Liver (tissue), 9 donors: ENCODE data around the gene CHRNA3. TPM values are rescaled to one million over a fixed set of nuclear protein-coding genes. Genes with fewer than 3 reads are reported as not detected.
"Not testable (repeated sequence)": the region's sequence is repeated elsewhere in the genome, so short reads cannot be mapped to it uniquely, and the experiment has no call there.

Experiments
- DNase-seq: peaks from one replicate; pipeline ENCODE4 v3.0.0-alpha.2; 2017; ENCODE audit warnings: low spot score
- H3K27ac ChIP-seq, 2 donors: one replicate each; pipeline ENCODE4 v1.7.0; 2013; ENCODE audit warnings: inconsistent platforms in 2 of 2, low read length in 2 of 2, control low read depth in 1 of 2, low read depth in 1 of 2, mild to moderate bottlenecking in 1 of 2
- H3K27me3 ChIP-seq, 4 donors: one replicate each; pipeline versions ENCODE4 v1.6.1 to v1.7.0; 2013; ENCODE audit warnings: low read length in 3 of 4, inconsistent platforms in 1 of 4, mild to moderate bottlenecking in 1 of 4, moderate library complexity in 1 of 4; ENCODE audit not compliant: control insufficient read depth in 4 of 4, insufficient read depth in 4 of 4
- H3K36me3 ChIP-seq, 4 donors: one replicate each; pipeline versions ENCODE4 v1.6.1 to v1.7.0; 2013; ENCODE audit warnings: low read length in 3 of 4, mild to moderate bottlenecking in 3 of 4, low read depth in 1 of 4, moderate library complexity in 1 of 4; ENCODE audit not compliant: control insufficient read depth in 4 of 4, insufficient read depth in 3 of 4
- H3K4me1 ChIP-seq, 4 donors: one replicate each; pipeline versions ENCODE4 v1.6.1 to v1.7.0; 2013; ENCODE audit warnings: low read length in 3 of 4, mild to moderate bottlenecking in 3 of 4, moderate library complexity in 1 of 4; ENCODE audit not compliant: control insufficient read depth in 4 of 4, insufficient read depth in 4 of 4
- H3K4me3 ChIP-seq, 3 donors: one replicate each; pipeline versions ENCODE4 v1.6.1 to v1.7.0; 2013; ENCODE audit warnings: low read length in 3 of 3, control low read depth in 1 of 3, low read depth in 1 of 3, mild to moderate bottlenecking in 1 of 3
- H3K9ac ChIP-seq, 2 donors: one replicate each; pipeline ENCODE4 v1.7.0; 2013; ENCODE audit warnings: low read length in 2 of 2, mild to moderate bottlenecking in 2 of 2, moderate library complexity in 2 of 2, control low read depth in 1 of 2, low read depth in 1 of 2
- H3K9me3 ChIP-seq, 4 donors: one replicate each; pipeline versions ENCODE4 v1.6.1 to v1.7.0; 2013; ENCODE audit warnings: low read length in 3 of 4; ENCODE audit not compliant: control insufficient read depth in 4 of 4
- ATF3 ChIP-seq: IDR thresholded peaks from 2 replicates; pipeline ENCODE4 v1.6.1; 2016; ENCODE audit warnings: antibody characterized with exemption
- CTCF ChIP-seq: fragments of 150-350 bp; IDR thresholded peaks from 2 replicates; pipeline ENCODE4 v1.5.1; 2017; ENCODE audit warnings: improper control_type of control experiment, low read depth, low read length; ENCODE audit not compliant: missing input control
- FOXA1 ChIP-seq: IDR thresholded peaks from 2 replicates; pipeline ENCODE4 v1.6.1; 2016; ENCODE audit warnings: antibody characterized with exemption
- FOXA2 ChIP-seq: IDR thresholded peaks from 2 replicates; pipeline ENCODE4 v1.6.1; 2016; ENCODE audit warnings: antibody characterized with exemption
- GABPA ChIP-seq, 2 donors: IDR thresholded peaks in 1 of 2; conservative IDR thresholded peaks in 1 of 2; 2 replicates each; pipeline ENCODE4 v1.6.1; 2016; ENCODE audit warnings: antibody characterized with exemption in 2 of 2, mild to moderate bottlenecking in 1 of 2, moderate library complexity in 1 of 2
- HNF4A ChIP-seq, 2 donors: conservative IDR thresholded peaks; 2 replicates each; pipeline ENCODE4 v1.6.1; 2016; ENCODE audit warnings: antibody characterized with exemption in 2 of 2, mild to moderate bottlenecking in 2 of 2
- HNF4G ChIP-seq: IDR thresholded peaks from 2 replicates; pipeline ENCODE4 v1.6.1; 2016; ENCODE audit warnings: antibody characterized with exemption
- JUND ChIP-seq, 2 donors: IDR thresholded peaks; 2 replicates each; pipeline ENCODE4 v1.6.1; 2016; ENCODE audit warnings: antibody characterized with exemption in 2 of 2
- MAX ChIP-seq: IDR thresholded peaks from 2 replicates; pipeline ENCODE4 v1.6.1; 2016; ENCODE audit warnings: antibody characterized with exemption
- NR2F2 ChIP-seq: IDR thresholded peaks from 2 replicates; pipeline ENCODE4 v1.6.1; 2016; ENCODE audit warnings: antibody characterized with exemption
- REST ChIP-seq: IDR thresholded peaks from 2 replicates; pipeline ENCODE4 v1.6.1; 2016; ENCODE audit warnings: antibody characterized with exemption, mild to moderate bottlenecking
- RXRA ChIP-seq, 2 donors: IDR thresholded peaks; 2 replicates each; pipeline ENCODE4 v1.6.1; 2017 to 2018; ENCODE audit warnings: antibody characterized with exemption in 2 of 2, mild to moderate bottlenecking in 1 of 2
- SP1 ChIP-seq: IDR thresholded peaks from 2 replicates; pipeline ENCODE4 v1.6.1; 2018; ENCODE audit warnings: antibody characterized with exemption, mild to moderate bottlenecking
- TAF1 ChIP-seq: conservative IDR thresholded peaks from 2 replicates; pipeline ENCODE4 v1.6.1; 2016; ENCODE audit warnings: antibody characterized with exemption, mild to moderate bottlenecking
- YY1 ChIP-seq: IDR thresholded peaks from 2 replicates; pipeline ENCODE4 v1.6.1; 2016; ENCODE audit warnings: antibody characterized with exemption, mild to moderate bottlenecking
- ZBTB33 ChIP-seq: IDR thresholded peaks from 2 replicates; pipeline ENCODE4 v1.6.1; 2016; ENCODE audit warnings: antibody characterized with exemption
- WGBS: extraction: QIAGEN DNeasy Blood & Tissue Kit; methylation state at CpG from one replicate; pipeline ENCODE4 v1.1.7; 2013; 5-methylcytosine and 5-hydroxymethylcytosine counted together
- polyA plus RNA-seq, 2 donors: library from polyadenylated mRNA; stranded (reverse) in 1 of 2; unstranded in 1 of 2; fragments of 200-250 nt in 1 of 2; fragments of >200 nt in 1 of 2; fragmentation: Nextera tagmentation in 1 of 2; extraction: Ambion mirVana in 1 of 2; gene quantifications; one replicate each; pipeline versions ENCODE4 v1.2.1 to v1.2.3, GENCODE V29; 2013 to 2015
- total RNA-seq, 2 donors: library from RNA; depleted of rRNA; stranded (reverse); fragments of >200 nt; gene quantifications; one replicate each; pipeline ENCODE4 v1.2.3, GENCODE V29; 2014
- donor health status: healthy.
- donor health status: healthy.
- donor health status: healthy.
- donor health status: healthy.
- donor health status: healthy.

Gene CHRNA3
- total and polyA plus RNA-seq, 4 donors, result not detected

GRCh38 chr15:78616506-78616905, 4.3 kb downstream of the CHRNA3 start:
- peaks cover 0 to 14% (median 3%) of the 10 kb centered on the region in 4 donors for H3K4me1 ChIP-seq
- TF ChIP-seq HNF4G (no peak), RXRA (IDR thresholded peaks at IDR 0.05) (no peak), TAF1 (no peak), SP1 (no peak), REST (no peak), FOXA1 (no peak), JUND (IDR thresholded peaks at IDR 0.05) (no peak), HNF4A (conservative IDR thresholded peaks at IDR 0.05) (no peak), FOXA2 (no peak)
- 89% methylated on average over 2 of the region's 2 CpGs for WGBS
- H3K27me3 ChIP-seq, result peaks cover 0 to 17% (median 8%) of the 10 kb centered on the region in 4 donors
- H3K9ac ChIP-seq, result no peak overlapping the region
- DNase-seq, result no peak
- H3K36me3 ChIP-seq, result no peaks in the 10 kb centered on the region
- H3K9me3 ChIP-seq, result no peaks in the 10 kb centered on the region
- no peak overlapping the region for H3K4me3 ChIP-seq
- no peak overlapping the region for H3K27ac ChIP-seq

- no peak for TF ChIP-seq SP1
- no peak for TF ChIP-seq JUND (IDR thresholded peaks at IDR 0.05)
- Histone ChIP-seq H3K27ac (no peak overlapping the region), H3K27me3 (peaks cover 0 to 15% (median 5%) of the 10 kb centered on the region in 4 donors), H3K4me3 (no peak overlapping the region), H3K4me1 (peaks cover 0 to 5% (median 1%) of the 10 kb centered on the region in 4 donors), H3K9ac (no peak overlapping the region), H3K36me3 (no peaks in the 10 kb centered on the region), H3K9me3 (no peaks in the 10 kb centered on the region)
- WGBS, result 72% methylated on average over 3 of the region's 3 CpGs
- DNase-seq, result no peak
Measured at GRCh38 chr15:78615151-78615589, 5.6 kb downstream of the CHRNA3 start.

GRCh38 chr15:78614021-78614420, 6.8 kb downstream of the CHRNA3 start:
- peaks cover 0 to 5% (median 2%) of the 10 kb centered on the region in 4 donors for H3K27me3 ChIP-seq
- H3K9me3 ChIP-seq, result no peaks in the 10 kb centered on the region
- 74% methylated on average over 3 of the region's 3 CpGs for WGBS
- no peaks in the 10 kb centered on the region for H3K36me3 ChIP-seq
- no peak overlapping the region for H3K9ac ChIP-seq
- no peak for TF ChIP-seq FOXA1
- no peak for TF ChIP-seq YY1
- no peak for TF ChIP-seq NR2F2
- TF ChIP-seq GABPA (IDR thresholded peaks at IDR 0.05 in 1 of 2, conservative IDR thresholded peaks at IDR 0.05 in 1 of 2), result no peak
- TF ChIP-seq ATF3, result no peak
- no peak for TF ChIP-seq RXRA (IDR thresholded peaks at IDR 0.05)
- TF ChIP-seq ZBTB33, result no peak
- TF ChIP-seq MAX, result no peak
- no peak for TF ChIP-seq CTCF
- TF ChIP-seq TAF1, result no peak
- no peak overlapping the region for H3K27ac ChIP-seq
- no peaks in the 10 kb centered on the region for H3K4me1 ChIP-seq
- no peak for DNase-seq
- no peak overlapping the region for H3K4me3 ChIP-seq

GRCh38 chr15:78609551-78609950, 11.2 kb downstream of the CHRNA3 start:
- not testable (repeated sequence) for H3K27ac ChIP-seq, H3K4me1 ChIP-seq, H3K36me3 ChIP-seq, H3K9me3 ChIP-seq, H3K4me3 ChIP-seq, DNase-seq, H3K27me3 ChIP-seq, H3K9ac ChIP-seq
- 82% methylated on average over 3 of the region's 3 CpGs for WGBS
